Measurements from ENCODE around the gene PTPRJ. TPM values are rescaled to one million over a fixed set of nuclear protein-coding genes. Genes with fewer than 3 reads are reported as not detected.
"Not testable (repeated sequence)": the region's sequence is repeated elsewhere in the genome, so short reads cannot be mapped to it uniquely, and the experiment has no call there.

PTPRJ gene
- total RNA-seq, 1 experiment from 2014 or later = 43.7 TPM

- intact Hi-C loops (cut with micrococcal nuclease; ENCODE audit: unreplicated experiment) = no loop called here
- Histone ChIP-seq H3K79me2 (ENCODE audit: low read depth) (no peaks in the 10 kb centered on the region), H3K9me3 (ENCODE audit: insufficient read depth, low read depth) (no peaks in the 10 kb centered on the region), H3K9me2 (ENCODE audit: insufficient read depth) (no peaks in the 10 kb centered on the region), H3K4me3 (no peak overlapping the region), H3K36me3 (ENCODE audit: low read depth) (no peaks in the 10 kb centered on the region), H3K27ac (peak overlapping the region; percentile 79), H4K20me1 (ENCODE audit: insufficient read depth) (no peaks in the 10 kb centered on the region), H3K4me1 (replicated peaks; ENCODE audit: insufficient read depth) (peaks cover 47% of the 10 kb centered on the region), H3K4me2 (peak overlapping the region; percentile 29), H2AFZ (no peak overlapping the region), H3F3A (ENCODE audit: insufficient read depth, low read depth) (peaks cover 35% of the 10 kb centered on the region), H3K27me3 (ENCODE audit: insufficient read depth, low read depth) (no peaks in the 10 kb centered on the region)
- no peak for DNase-seq
- TF ChIP-seq, protein P1, sequence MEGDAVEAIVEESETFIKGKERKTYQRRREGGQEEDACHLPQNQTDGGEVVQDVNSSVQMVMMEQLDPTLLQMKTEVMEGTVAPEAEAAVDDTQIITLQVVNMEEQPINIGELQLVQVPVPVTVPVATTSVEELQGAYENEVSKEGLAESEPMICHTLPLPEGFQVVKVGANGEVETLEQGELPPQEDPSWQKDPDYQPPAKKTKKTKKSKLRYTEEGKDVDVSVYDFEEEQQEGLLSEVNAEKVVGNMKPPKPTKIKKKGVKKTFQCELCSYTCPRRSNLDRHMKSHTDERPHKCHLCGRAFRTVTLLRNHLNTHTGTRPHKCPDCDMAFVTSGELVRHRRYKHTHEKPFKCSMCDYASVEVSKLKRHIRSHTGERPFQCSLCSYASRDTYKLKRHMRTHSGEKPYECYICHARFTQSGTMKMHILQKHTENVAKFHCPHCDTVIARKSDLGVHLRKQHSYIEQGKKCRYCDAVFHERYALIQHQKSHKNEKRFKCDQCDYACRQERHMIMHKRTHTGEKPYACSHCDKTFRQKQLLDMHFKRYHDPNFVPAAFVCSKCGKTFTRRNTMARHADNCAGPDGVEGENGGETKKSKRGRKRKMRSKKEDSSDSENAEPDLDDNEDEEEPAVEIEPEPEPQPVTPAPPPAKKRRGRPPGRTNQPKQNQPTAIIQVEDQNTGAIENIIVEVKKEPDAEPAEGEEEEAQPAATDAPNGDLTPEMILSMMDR (conservative IDR thresholded peaks at IDR 0.05) = no peak
- no peak for TF ChIP-seq EZH2 (IDR thresholded peaks at IDR 0.05; ENCODE audit: low read depth)
- ChIA-PET POLR2A (ENCODE audit: unreplicated experiment) (no interaction called here), CTCF (interaction anchor here (0.9 kb wide), 1 partner anchor 161 kb away, joined by 3 read pairs; no protein-coding TSS in a partner anchor)
- no TSS peak for BruUV-seq (replicated peaks)
Measured at GRCh38 chr11:47948137-47948536, 32.2 kb upstream of the PTPRJ start.

DNA sequence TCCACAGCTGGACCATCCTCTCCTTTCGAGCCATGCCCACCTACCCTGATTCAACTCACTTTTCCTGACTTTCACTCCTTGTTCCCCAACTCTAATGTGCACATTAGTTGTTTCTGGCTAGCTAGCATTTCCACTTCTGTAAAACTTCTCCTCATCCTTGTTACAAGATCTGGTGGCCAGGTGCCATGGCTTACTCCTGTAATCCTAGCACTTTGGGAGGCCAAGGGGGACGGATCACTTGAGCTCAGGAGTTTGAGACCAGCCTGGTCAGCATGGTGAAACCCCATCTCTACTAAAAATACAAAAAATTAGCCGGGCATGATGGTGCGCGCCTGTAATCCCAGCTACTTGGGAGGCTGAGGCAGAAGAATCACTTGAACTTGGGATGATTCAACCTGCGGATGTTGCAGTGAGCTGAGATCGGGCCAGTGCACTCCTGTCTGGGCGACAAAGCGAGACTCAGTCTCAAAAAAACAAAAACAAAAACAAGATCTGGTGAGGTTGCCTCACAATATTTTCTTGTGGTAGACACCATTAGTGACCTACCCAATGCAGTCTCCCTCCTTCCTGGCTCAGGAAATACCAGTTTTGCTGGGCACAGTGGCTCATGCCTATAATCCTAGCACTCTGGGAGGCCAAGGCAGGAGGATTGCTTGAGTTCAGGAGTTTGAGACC is 31.2 kb upstream of the PTPRJ start:
- intact Hi-C loops (cut with micrococcal nuclease; ENCODE audit: unreplicated experiment); H4K20me1 ChIP-seq (ENCODE audit: insufficient read depth); H3K79me2 ChIP-seq (ENCODE audit: low read depth); H3K4me2 ChIP-seq; H3K36me3 ChIP-seq (ENCODE audit: low read depth); H2AFZ ChIP-seq; BruUV-seq (replicated peaks); H3K9me3 ChIP-seq (ENCODE audit: insufficient read depth, low read depth); H3K4me3 ChIP-seq; H3K9me2 ChIP-seq (ENCODE audit: insufficient read depth); DNase-seq; H3K27me3 ChIP-seq (ENCODE audit: insufficient read depth, low read depth); H3K27ac ChIP-seq: not testable (repeated sequence)
- ChIA-PET CTCF (interaction anchor here (0.6 kb wide), 1 partner anchor 347 kb away, joined by 3 read pairs; no protein-coding TSS in a partner anchor), POLR2A (ENCODE audit: unreplicated experiment) (interaction anchor here (0.6 kb wide), 1 partner anchor 14 kb away, joined by 6 read pairs; no protein-coding TSS in a partner anchor)
- Histone ChIP-seq H3K4me1 (replicated peaks; ENCODE audit: insufficient read depth) (peaks cover 45% of the 10 kb centered on the region), H3F3A (ENCODE audit: insufficient read depth, low read depth) (peaks cover 35% of the 10 kb centered on the region)

GRCh38 chr11:47950396-47950795 is 30.0 kb upstream of the PTPRJ start:
- no TSS peak for BruUV-seq (replicated peaks)
- Histone ChIP-seq H3K36me3 (ENCODE audit: low read depth) (no peaks in the 10 kb centered on the region), H3K27me3 (ENCODE audit: insufficient read depth, low read depth) (no peaks in the 10 kb centered on the region), H3K79me2 (ENCODE audit: low read depth) (no peaks in the 10 kb centered on the region), H3K27ac (no peak overlapping the region), H3K9me2 (ENCODE audit: insufficient read depth) (no peaks in the 10 kb centered on the region), H3K9me3 (ENCODE audit: insufficient read depth, low read depth) (no peaks in the 10 kb centered on the region), H4K20me1 (ENCODE audit: insufficient read depth) (no peaks in the 10 kb centered on the region), H2AFZ (no peak overlapping the region), H3K4me3 (no peak overlapping the region), H3K4me2 (no peak overlapping the region), H3F3A (ENCODE audit: insufficient read depth, low read depth) (peaks cover 35% of the 10 kb centered on the region), H3K4me1 (replicated peaks; ENCODE audit: insufficient read depth) (peaks cover 36% of the 10 kb centered on the region)
- DNase-seq = no peak
- CTCF ChIA-PET = interaction anchor here (0.7 kb wide), 1 partner anchor 96 kb away, joined by 7 read pairs; no protein-coding TSS in a partner anchor
- POLR2A ChIA-PET (ENCODE audit: unreplicated experiment) = interaction anchor here (0.6 kb wide), 1 partner anchor 8 kb away, joined by 7 read pairs; no protein-coding TSS in a partner anchor
- TF ChIP-seq, protein P1 (conservative IDR thresholded peaks at IDR 0.05) = no peak
- no peak for TF ChIP-seq EZH2 (IDR thresholded peaks at IDR 0.05; ENCODE audit: low read depth)
- intact Hi-C loops (cut with micrococcal nuclease; ENCODE audit: unreplicated experiment) = no loop called here

DNA sequence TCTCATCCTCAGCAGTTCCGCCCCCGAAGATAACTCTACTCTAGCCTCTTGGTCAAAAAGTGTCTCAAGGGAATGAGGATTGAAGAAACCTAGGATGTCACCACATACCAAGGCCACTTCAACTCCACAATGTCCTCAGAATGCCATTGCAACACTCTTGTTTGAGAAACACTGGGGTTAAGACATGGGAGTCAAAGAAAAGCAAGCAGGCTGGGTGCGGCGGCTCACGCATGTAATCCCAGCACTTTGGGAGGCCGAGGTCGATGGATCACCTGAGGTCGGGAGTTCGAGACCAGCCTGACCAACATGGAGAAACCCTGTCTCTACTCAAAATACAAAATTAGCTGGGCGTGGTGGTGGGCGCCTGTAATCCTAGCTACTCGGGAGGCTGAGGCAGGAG is 28.9 kb upstream of the PTPRJ start:
- H3K4me3 ChIP-seq; H3K9me3 ChIP-seq (ENCODE audit: insufficient read depth, low read depth); H3K9me2 ChIP-seq (ENCODE audit: insufficient read depth); DNase-seq; H3K27ac ChIP-seq; CTCF ChIA-PET; H3K79me2 ChIP-seq (ENCODE audit: low read depth); H2AFZ ChIP-seq; intact Hi-C loops (cut with micrococcal nuclease; ENCODE audit: unreplicated experiment); H4K20me1 ChIP-seq (ENCODE audit: insufficient read depth); POLR2A ChIA-PET (ENCODE audit: unreplicated experiment); H3K4me2 ChIP-seq; H3K36me3 ChIP-seq (ENCODE audit: low read depth); BruUV-seq (replicated peaks); H3K27me3 ChIP-seq (ENCODE audit: insufficient read depth, low read depth): not testable (repeated sequence)
- Histone ChIP-seq H3K4me1 (replicated peaks; ENCODE audit: insufficient read depth) (peaks cover 28% of the 10 kb centered on the region), H3F3A (ENCODE audit: insufficient read depth, low read depth) (peaks cover 27% of the 10 kb centered on the region)

Measured in PC-9 (cell line).